Measurements from ENCODE around the gene INS. TPM values are rescaled to one million over a fixed set of nuclear protein-coding genes. Genes with fewer than 3 reads are reported as not detected.

The INS gene
- total RNA-seq, 2 donors from 2014 or later = not detected

- DNase-seq = no peak
- ATAC-seq = no peak
- intact Hi-C loops (cut with DNase I) = loop anchor here in 1 of 2 donors (10.0 kb wide), 1 partner anchor 273 kb away; no protein-coding TSS in a partner anchor
Measured at GRCh38 chr11:2157294-2158040, 3.5 kb downstream of the INS start.

GRCh38 chr11:2156416-2157182 lies 4.4 kb downstream of the INS start:
- ATAC-seq (peak; percentile 38 to 55), DNase-seq (peak; percentile 71)
- intact Hi-C loops (cut with DNase I) = loop anchor here in 1 of 2 donors (10.0 kb wide), 1 partner anchor 272 kb away; no protein-coding TSS in a partner anchor

- no peak for ATAC-seq
- intact Hi-C loops (cut with DNase I) = loop anchor here in 1 of 2 donors (2.0 to 10.0 kb wide), 2 partner anchors 271 to 503 kb away; no protein-coding TSS in a partner anchor
- no peak for DNase-seq
Measured at GRCh38 chr11:2155511-2155910, 5.5 kb downstream of the INS start.

DNA sequence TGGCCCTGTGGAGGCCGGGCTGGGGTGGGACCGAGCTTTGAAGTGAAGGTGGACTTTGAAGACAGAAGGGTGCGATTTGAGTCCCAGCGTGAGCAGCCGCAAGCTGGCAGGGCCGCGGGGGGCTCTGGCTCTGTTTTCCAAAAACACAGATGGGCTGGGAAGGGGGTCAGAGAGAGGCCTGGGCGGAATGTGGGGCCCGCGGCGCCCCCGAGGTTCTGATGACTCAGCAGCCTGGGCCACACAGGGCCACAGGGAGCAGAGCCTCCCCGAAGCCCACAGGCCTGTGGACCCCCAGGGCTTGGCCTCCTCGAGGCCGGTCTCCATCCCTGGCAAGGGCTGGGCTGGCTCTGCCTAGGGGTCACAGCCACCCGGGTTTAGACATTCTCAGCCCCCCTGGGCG lies 6.1 kb downstream of the INS start:
- ATAC-seq (no peak), DNase-seq (no peak)
- intact Hi-C loops (cut with DNase I) = loop anchor here (2.0 to 10.0 kb wide), 5 partner anchors 270 to 503 kb away; partner anchors contain the start of gene TNNI2 (in 1 of the 2)

- ATAC-seq (no peak), DNase-seq (no peak)
- intact Hi-C loops (cut with DNase I) = loop anchor here (2.0 to 10.0 kb wide), 5 partner anchors 269 to 502 kb away; partner anchors contain the start of gene TNNI2 (in 1 of the 2)
Measured at GRCh38 chr11:2154195-2154585, 6.8 kb downstream of the INS start.

DNA sequence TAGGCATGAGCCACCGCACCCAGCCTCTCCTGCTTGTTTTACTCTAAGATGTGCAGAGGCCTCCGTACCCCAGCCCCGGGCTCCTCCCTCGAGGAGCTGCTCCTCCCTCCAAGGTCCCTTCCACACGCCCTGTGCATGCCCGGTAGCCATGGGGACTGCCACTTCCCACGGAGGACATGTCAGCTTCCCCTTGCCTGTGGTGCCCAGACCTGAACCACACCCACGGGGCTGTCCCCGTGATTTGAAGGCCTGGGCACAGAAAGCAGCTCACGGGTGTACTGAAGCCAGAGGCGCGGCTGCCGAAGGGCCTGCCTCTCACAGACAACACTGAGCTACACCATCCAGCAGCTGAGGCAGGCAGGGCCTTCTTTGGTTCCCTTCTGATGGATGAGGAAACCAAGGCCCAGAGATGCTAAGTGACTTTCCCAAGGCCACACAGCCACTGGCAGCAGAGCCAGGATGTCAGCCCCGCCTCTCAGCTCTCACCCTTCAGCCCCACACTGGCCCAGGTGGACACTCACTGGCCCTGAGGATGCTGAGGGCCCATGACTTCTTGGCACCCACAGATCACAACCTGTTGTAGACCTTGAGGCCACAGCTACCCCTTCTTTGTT lies 7.3 kb downstream of the INS start:
- intact Hi-C loops (cut with DNase I) = loop anchor here (2.0 to 10.0 kb wide), 6 partner anchors 269 to 501 kb away; partner anchors contain the start of gene TNNI2 (in 1 of the 2)
- ATAC-seq (no peak), DNase-seq (no peak)

GRCh38 chr11:2151500-2152257 lies 9.3 kb downstream of the INS start:
- DNase-seq (peak; percentile 77), ATAC-seq (peak; percentile 53 to 58)
- intact Hi-C loops (cut with DNase I) = loop anchor here (2.0 to 10.0 kb wide), 6 partner anchors 267 to 499 kb away; partner anchors contain the start of gene TNNI2 (in 1 of the 2)

- DNase-seq = no peak
- intact Hi-C loops (cut with DNase I) = loop anchor here (2.0 to 10.0 kb wide), 5 partner anchors 265 to 498 kb away; partner anchors contain the start of gene TNNI2 (in 1 of the 2)
- ATAC-seq = no peak
Measured at GRCh38 chr11:2149864-2150847, 10.9 kb downstream of the INS start.

DNA sequence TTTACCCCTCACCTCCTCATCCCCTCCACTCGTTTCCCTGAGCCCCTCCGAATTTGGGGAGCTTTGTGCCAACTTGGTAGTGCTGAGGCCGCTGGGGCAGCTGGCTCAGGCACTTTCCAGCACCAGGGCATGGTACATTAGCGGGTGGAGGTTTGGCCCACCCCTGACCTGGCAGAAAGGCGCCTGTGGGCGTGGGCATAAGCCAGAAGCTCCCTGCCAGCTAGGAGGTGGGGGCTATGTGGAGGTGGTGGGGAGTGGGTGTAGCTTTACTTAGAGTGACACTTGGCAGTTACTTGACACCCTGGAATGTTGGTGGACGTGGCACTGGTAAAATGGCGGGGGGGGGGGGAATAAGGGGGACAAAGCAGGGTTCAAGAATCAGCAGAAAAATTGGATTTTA lies 11.5 kb downstream of the INS start:
- no peak for ATAC-seq
- intact Hi-C loops (cut with DNase I) = no loop called here
- no peak for DNase-seq

GRCh38 chr11:2148595-2148994 lies 12.4 kb downstream of the INS start:
- intact Hi-C loops (cut with DNase I) = no loop called here
- ATAC-seq = no peak
- no peak for DNase-seq

- ATAC-seq (no peak), DNase-seq (no peak)
- intact Hi-C loops (cut with DNase I) = no loop called here
Measured at GRCh38 chr11:2147391-2147790, 13.6 kb downstream of the INS start.

- ATAC-seq (no peak), DNase-seq (no peak)
- intact Hi-C loops (cut with DNase I) = no loop called here
Measured at GRCh38 chr11:2146051-2146450, 15.0 kb downstream of the INS start.

GRCh38 chr11:2144544-2145248 lies 16.3 kb downstream of the INS start:
- intact Hi-C loops (cut with DNase I) = no loop called here
- ATAC-seq (no peak), DNase-seq (no peak)

DNA sequence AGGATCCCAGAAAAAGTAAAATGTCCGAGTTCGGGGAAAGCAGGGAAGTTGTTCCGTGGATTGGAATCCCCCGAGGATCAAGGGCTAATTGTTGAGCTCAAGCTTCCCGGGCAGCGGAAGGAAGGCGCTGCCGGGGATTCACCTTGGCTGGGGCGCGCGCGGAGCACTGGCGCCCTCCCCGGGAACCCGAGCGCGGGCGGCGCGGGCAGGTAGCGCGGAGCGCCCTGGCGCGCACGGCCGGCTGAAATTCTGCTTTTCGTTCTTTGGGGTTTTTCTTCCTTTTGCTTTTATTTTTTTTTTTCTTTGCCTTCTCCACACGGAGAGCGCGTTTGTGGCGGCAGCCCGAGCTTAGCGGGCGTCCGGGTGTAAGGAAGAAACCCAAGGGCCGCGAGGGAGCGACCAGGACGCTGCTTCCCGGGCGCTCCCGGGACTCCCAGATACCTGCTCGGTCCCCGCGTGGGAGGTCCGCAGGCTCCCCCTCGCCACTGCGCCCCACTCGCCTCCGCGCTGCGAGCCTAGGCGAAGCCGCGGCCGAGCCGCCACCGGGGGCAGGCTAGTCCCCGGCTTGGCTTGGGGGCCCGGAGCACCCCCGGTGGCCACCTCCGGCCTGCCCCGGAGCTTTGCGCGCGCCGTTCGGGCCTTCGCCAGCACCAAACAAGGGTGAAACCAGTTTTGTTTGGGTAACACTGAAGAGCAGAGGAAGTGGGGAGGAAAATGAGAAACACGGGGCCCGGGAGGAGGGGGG lies 17.0 kb downstream of the INS start:
- DNase-seq (no peak), ATAC-seq (no peak)
- intact Hi-C loops (cut with DNase I) = no loop called here

DNA sequence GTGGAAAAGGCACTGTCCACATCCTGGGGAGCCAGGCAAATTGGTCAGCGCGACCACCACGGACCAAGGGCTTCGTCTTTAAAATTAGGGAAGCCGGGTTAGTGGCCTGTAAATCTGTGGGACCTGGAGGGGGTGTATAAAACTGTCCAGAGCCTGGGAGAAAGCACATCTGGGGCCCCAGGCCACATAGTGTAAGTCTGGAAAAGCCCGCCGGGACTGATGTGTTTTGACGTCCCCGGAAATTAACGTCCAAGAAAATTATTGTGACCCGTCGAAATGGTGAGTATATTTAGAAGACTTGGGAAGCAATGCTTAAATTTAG lies 17.6 kb downstream of the INS start:
- intact Hi-C loops (cut with DNase I) = no loop called here
- DNase-seq (no peak), ATAC-seq (no peak)

- intact Hi-C loops (cut with DNase I) = no loop called here
- no peak for ATAC-seq
- DNase-seq = no peak
Measured at GRCh38 chr11:2142762-2143202, 18.2 kb downstream of the INS start.

All from left cardiac atrium (tissue), 4 donors.